GM13977 (cell line): ENCODE measurements around the gene CDH4.

Source experiments
- DNase-seq: peaks from one replicate; pipeline ENCODE4 v3.0.0; 2012; ENCODE audit warnings: low spot score
- CTCF ChIP-seq: IDR thresholded peaks from 2 replicates; pipeline ENCODE4 v1.5.1; 2012; ENCODE audit warnings: mild to moderate bottlenecking, control low read depth; ENCODE audit not compliant: insufficient read depth; ENCODE audit errors: extremely low read depth, missing control alignments
- in situ Hi-C: fragments of 300-500 bp; cut with MboI; formaldehyde crosslinking; loops from one replicate; pipeline ENCODE4 v1.12.0; 2022; ENCODE audit warnings: low sequenced_read_pairs, low pct_unique_long_range_greater_than_20kb, mixed read lengths, inconsistent platforms; ENCODE audit not compliant: unreplicated experiment

The CDH4 gene

GRCh38 chr20:61315319-61315718 lies 63.3 kb downstream of the CDH4 start:
- no peak for TF ChIP-seq CTCF
- no peak for DNase-seq
- in situ Hi-C loops = no loop called here

GRCh38 chr20:61316346-61316745 lies 64.3 kb downstream of the CDH4 start:
- no peak for DNase-seq
- no peak for TF ChIP-seq CTCF
- in situ Hi-C loops = no loop called here

GRCh38 chr20:61317966-61318530 lies 66.0 kb downstream of the CDH4 start:
- in situ Hi-C loops = no loop called here
- DNase-seq = no peak
- TF ChIP-seq CTCF = no peak

- TF ChIP-seq CTCF = no peak
- no peak for DNase-seq
- in situ Hi-C loops = no loop called here
Measured at GRCh38 chr20:61320691-61321425, 68.8 kb downstream of the CDH4 start.

GRCh38 chr20:61321481-61321880 lies 69.4 kb downstream of the CDH4 start:
- no peak for TF ChIP-seq CTCF
- in situ Hi-C loops = no loop called here
- no peak for DNase-seq

GRCh38 chr20:61322151-61322865 lies 70.2 kb downstream of the CDH4 start:
- DNase-seq = no peak
- in situ Hi-C loops = no loop called here
- no peak for TF ChIP-seq CTCF
